ENCODE data around the gene SSR1.

Gene SSR1

DNA sequence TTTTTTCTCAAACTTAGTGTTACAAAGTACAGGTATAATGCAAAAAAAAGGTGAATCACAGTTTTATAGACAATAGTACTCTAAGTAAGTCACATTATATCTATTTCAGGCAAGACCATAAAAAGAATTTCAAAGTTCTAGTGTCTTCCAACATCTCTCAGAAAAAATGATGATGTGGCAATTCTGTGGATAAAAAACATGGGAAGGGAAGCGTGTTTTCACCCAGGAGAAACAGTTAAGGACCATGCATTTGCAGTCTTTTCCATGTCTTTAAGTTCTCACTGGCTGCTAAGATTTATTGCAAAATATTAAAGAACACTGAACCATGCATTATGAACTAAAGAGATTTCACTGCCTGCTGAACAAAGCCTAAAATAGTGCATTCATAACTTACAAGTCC is 1.8 kb downstream of the SSR1 start:
- H4K20me1 ChIP-seq (ENCODE audit: control insufficient read depth, insufficient read depth, low read depth, low read length), result peaks cover 12% of the 10 kb centered on the region
- H3K9me3 ChIP-seq (ENCODE audit: control insufficient read depth, insufficient read depth, low read length), result no peaks in the 10 kb centered on the region
- H3K27ac ChIP-seq (ENCODE audit: low read depth, low read length), result no peak overlapping the region
- peak overlapping the region; percentile 98 for H3K4me3 ChIP-seq (ENCODE audit: low read length)
- peaks cover 66% of the 10 kb centered on the region for H3K4me1 ChIP-seq (ENCODE audit: control insufficient read depth, low read length)
- H3K4me2 ChIP-seq (ENCODE audit: low read length), result peak overlapping the region; percentile 97
- H3F3A ChIP-seq (ENCODE audit: control insufficient read depth, insufficient read depth), result peaks cover 2% of the 10 kb centered on the region; the same call in 1 of the 2 replicates
- no peaks in the 10 kb centered on the region for H3K9me2 ChIP-seq (replicated peaks; ENCODE audit: control insufficient read depth, low read length)
- H3K27me3 ChIP-seq (ENCODE audit: control insufficient read depth, low read length), result no peaks in the 10 kb centered on the region
- TF ChIP-seq, protein P1, sequence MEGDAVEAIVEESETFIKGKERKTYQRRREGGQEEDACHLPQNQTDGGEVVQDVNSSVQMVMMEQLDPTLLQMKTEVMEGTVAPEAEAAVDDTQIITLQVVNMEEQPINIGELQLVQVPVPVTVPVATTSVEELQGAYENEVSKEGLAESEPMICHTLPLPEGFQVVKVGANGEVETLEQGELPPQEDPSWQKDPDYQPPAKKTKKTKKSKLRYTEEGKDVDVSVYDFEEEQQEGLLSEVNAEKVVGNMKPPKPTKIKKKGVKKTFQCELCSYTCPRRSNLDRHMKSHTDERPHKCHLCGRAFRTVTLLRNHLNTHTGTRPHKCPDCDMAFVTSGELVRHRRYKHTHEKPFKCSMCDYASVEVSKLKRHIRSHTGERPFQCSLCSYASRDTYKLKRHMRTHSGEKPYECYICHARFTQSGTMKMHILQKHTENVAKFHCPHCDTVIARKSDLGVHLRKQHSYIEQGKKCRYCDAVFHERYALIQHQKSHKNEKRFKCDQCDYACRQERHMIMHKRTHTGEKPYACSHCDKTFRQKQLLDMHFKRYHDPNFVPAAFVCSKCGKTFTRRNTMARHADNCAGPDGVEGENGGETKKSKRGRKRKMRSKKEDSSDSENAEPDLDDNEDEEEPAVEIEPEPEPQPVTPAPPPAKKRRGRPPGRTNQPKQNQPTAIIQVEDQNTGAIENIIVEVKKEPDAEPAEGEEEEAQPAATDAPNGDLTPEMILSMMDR (IDR thresholded peaks at IDR 0.05; ENCODE audit: low read depth, low read length, poor library complexity, severe bottlenecking), result no peak
- H3K79me2 ChIP-seq (ENCODE audit: control insufficient read depth, low read length), result peaks cover 72% of the 10 kb centered on the region
- peaks cover 63% of the 10 kb centered on the region for H3K36me3 ChIP-seq (ENCODE audit: control insufficient read depth, low read length)

DNA sequence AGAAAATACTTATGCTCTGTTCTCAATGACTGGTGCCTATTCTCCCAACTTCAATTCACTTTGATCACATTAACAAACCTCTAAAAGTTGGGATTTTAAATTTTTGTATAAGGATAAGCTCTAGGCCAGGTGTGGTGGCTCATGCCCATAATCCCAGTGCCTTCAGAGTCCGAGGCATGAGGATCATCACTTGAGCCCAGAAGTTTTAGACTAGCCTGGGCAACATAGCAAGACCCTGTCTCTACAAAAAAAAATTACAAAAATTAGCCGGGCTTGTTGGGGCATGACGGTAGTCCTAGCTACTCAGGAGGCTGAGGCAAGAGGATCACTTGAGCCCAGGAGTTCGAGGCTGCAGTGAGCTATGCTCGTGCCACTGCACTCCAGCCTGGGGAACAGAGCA is 3.9 kb downstream of the SSR1 start:
- H3F3A ChIP-seq (ENCODE audit: control insufficient read depth, insufficient read depth), result peaks cover 6% of the 10 kb centered on the region
- H4K20me1 ChIP-seq (ENCODE audit: control insufficient read depth, insufficient read depth, low read depth, low read length), result peaks cover 16% of the 10 kb centered on the region
- TF ChIP-seq, protein P1 (IDR thresholded peaks at IDR 0.05; ENCODE audit: low read depth, low read length, poor library complexity, severe bottlenecking), result no peak
- TF ChIP-seq EZH2phosphoT487 (IDR thresholded peaks at IDR 0.05; ENCODE audit: borderline replicate concordance, low read length), result no peak
- H3K27me3 ChIP-seq (ENCODE audit: control insufficient read depth, low read length), result no peaks in the 10 kb centered on the region
- H3K27ac ChIP-seq (ENCODE audit: low read depth, low read length), result no peak overlapping the region
- peaks cover 84% of the 10 kb centered on the region for H3K36me3 ChIP-seq (ENCODE audit: control insufficient read depth, low read length)
- H3K4me1 ChIP-seq (ENCODE audit: control insufficient read depth, low read length), result peaks cover 72% of the 10 kb centered on the region
- H3K9me3 ChIP-seq (ENCODE audit: control insufficient read depth, insufficient read depth, low read length), result no peaks in the 10 kb centered on the region
- H3K4me2 ChIP-seq (ENCODE audit: low read length), result peak overlapping the region; percentile 3; the same call in 1 of the 2 replicates
- no peaks in the 10 kb centered on the region for H3K9me2 ChIP-seq (replicated peaks; ENCODE audit: control insufficient read depth, low read length)
- H3K4me3 ChIP-seq (ENCODE audit: low read length), result no peak overlapping the region
- H3K79me2 ChIP-seq (ENCODE audit: control insufficient read depth, low read length), result peaks cover 93% of the 10 kb centered on the region

DNA sequence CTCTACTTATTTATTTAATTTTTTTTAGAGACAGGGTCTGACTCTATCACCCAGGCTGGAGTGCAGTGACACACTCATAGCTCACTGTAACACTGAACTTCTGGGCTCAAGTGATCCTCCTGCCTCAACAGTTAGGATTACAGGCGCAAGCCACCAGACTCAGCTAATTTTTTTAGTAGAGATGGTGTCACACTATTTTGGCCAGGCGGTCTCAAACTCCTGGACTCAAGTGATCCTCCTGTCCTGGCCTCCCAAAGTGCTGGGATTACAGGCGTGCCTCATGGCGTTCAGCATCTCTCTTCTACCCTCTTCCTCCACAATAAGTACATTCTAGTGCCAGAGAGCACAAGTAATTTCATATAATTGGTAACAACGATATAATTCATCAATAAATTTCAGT is 5.5 kb downstream of the SSR1 start:
- H3K36me3 ChIP-seq (ENCODE audit: control insufficient read depth, low read length), result peaks cover 94% of the 10 kb centered on the region
- peaks cover 63% of the 10 kb centered on the region for H3K4me1 ChIP-seq (ENCODE audit: control insufficient read depth, low read length)
- H3K79me2 ChIP-seq (ENCODE audit: control insufficient read depth, low read length), result peaks cover 89% of the 10 kb centered on the region
- peaks cover 4% of the 10 kb centered on the region for H3F3A ChIP-seq (ENCODE audit: control insufficient read depth, insufficient read depth)
- H3K4me3 ChIP-seq (ENCODE audit: low read length), result no peak overlapping the region
- TF ChIP-seq EZH2phosphoT487 (IDR thresholded peaks at IDR 0.05; ENCODE audit: borderline replicate concordance, low read length), result no peak
- TF ChIP-seq, protein P1 (IDR thresholded peaks at IDR 0.05; ENCODE audit: low read depth, low read length, poor library complexity, severe bottlenecking), result no peak
- H3K9me2 ChIP-seq (replicated peaks; ENCODE audit: control insufficient read depth, low read length), result no peaks in the 10 kb centered on the region
- H3K27me3 ChIP-seq (ENCODE audit: control insufficient read depth, low read length), result no peaks in the 10 kb centered on the region
- no peak overlapping the region for H3K27ac ChIP-seq (ENCODE audit: low read depth, low read length)
- H3K9me3 ChIP-seq (ENCODE audit: control insufficient read depth, insufficient read depth, low read length), result no peaks in the 10 kb centered on the region
- H3K4me2 ChIP-seq (ENCODE audit: low read length), result peak overlapping the region; percentile 43; the same call in 1 of the 2 replicates
- peaks cover 16% of the 10 kb centered on the region for H4K20me1 ChIP-seq (ENCODE audit: control insufficient read depth, insufficient read depth, low read depth, low read length)

Measured in DOHH2 (cell line).